NCI-H2107 treated with DMSO at 0.1 percent for 48 hours (cell line): ENCODE results near the gene C2orf81.
"Not testable (repeated sequence)": the region's sequence is repeated elsewhere in the genome, so short reads cannot be mapped to it uniquely, and the experiment has no call there.

Experiments
- DNase-seq: peaks from one replicate; lab custom pipeline; 2025; ENCODE audit not compliant: unreplicated experiment; lab: John Stamatoyannopoulos, UW

C2orf81 gene

GRCh38 chr2:74423231-74424095 lies 2.0 kb upstream of the C2orf81 start:
- DNase-seq = no peak

- DNase-seq = not testable (repeated sequence)
Measured at GRCh38 chr2:74420443-74421103, 846 bp downstream of the C2orf81 start.

- DNase-seq = no peak
Measured at GRCh38 chr2:74420006-74420405, 1.4 kb downstream of the C2orf81 start.

GRCh38 chr2:74419345-74419744 lies 2.1 kb downstream of the C2orf81 start:
- no peak for DNase-seq

GRCh38 chr2:74418312-74418711 lies 3.1 kb downstream of the C2orf81 start:
- no peak for DNase-seq

GRCh38 chr2:74417763-74418162 lies 3.7 kb downstream of the C2orf81 start:
- no peak for DNase-seq

GRCh38 chr2:74417197-74417596 lies 4.2 kb downstream of the C2orf81 start:
- no peak for DNase-seq

GRCh38 chr2:74416778-74417177 lies 4.6 kb downstream of the C2orf81 start:
- no peak for DNase-seq

GRCh38 chr2:74415762-74416395 lies 5.5 kb downstream of the C2orf81 start:
- DNase-seq = no peak

GRCh38 chr2:74414881-74415761 lies 6.3 kb downstream of the C2orf81 start:
- DNase-seq = no peak

- DNase-seq = no peak
Measured at GRCh38 chr2:74414441-74414840, 7.0 kb downstream of the C2orf81 start.

GRCh38 chr2:74413001-74413698 lies 8.3 kb downstream of the C2orf81 start:
- DNase-seq = no peak

- DNase-seq = no peak
Measured at GRCh38 chr2:74407682-74408081, 13.7 kb downstream of the C2orf81 start.

- no peak for DNase-seq
Measured at GRCh38 chr2:74406035-74406434, 15.4 kb downstream of the C2orf81 start.

- no peak for DNase-seq
Measured at GRCh38 chr2:74401891-74402290, 19.5 kb downstream of the C2orf81 start.

- peak; percentile 8 for DNase-seq
Measured at GRCh38 chr2:74399785-74400184, 21.6 kb downstream of the C2orf81 start.

- no peak for DNase-seq
Measured at GRCh38 chr2:74396149-74396548, 25.3 kb downstream of the C2orf81 start.

GRCh38 chr2:74393525-74393924 lies 27.9 kb downstream of the C2orf81 start:
- no peak for DNase-seq

GRCh38 chr2:74392449-74392743 lies 29.0 kb downstream of the C2orf81 start:
- DNase-seq = no peak

- DNase-seq = peak; percentile 86
Measured at GRCh38 chr2:74391580-74392448, 29.6 kb downstream of the C2orf81 start.
